GM12891 (cell line): ENCODE results near the gene XPOT.
A peak's percentile ranks its signal among the peaks of the same experiment; 100 is the strongest.

ENCODE experiments used
- DNase-seq: peaks from one replicate; pipeline ENCODE4 v3.0.0; 2011; ENCODE audit warnings: low spot score; ENCODE audit not compliant: insufficient read length
- FAIRE-seq: peaks from 2 replicates; lab custom pipeline; 2011; peaks lifted over from hg19 to GRCh38; lab: Jason Lieb, UNC
- PAX5 ChIP-seq: IDR thresholded peaks from 2 replicates; pipeline ENCODE4 v1.6.1; 2011; ENCODE audit warnings: low read length, moderate library complexity, mild to moderate bottlenecking; ENCODE audit not compliant: insufficient read depth, severe bottlenecking
- POLR2A ChIP-seq: IDR thresholded peaks from 2 replicates; pipeline ENCODE4 v1.6.1; 2011; ENCODE audit warnings: low read depth, low read length, control low read depth
- POLR2AphosphoS5 ChIP-seq: IDR thresholded peaks from 2 replicates; pipeline ENCODE4 v1.6.1; 2011; ENCODE audit warnings: low read depth, low read length, control low read depth
- POU2F2 ChIP-seq: IDR thresholded peaks from 2 replicates; pipeline ENCODE4 v1.6.1; 2011; ENCODE audit warnings: low read depth, mild to moderate bottlenecking, control low read depth, low read length, moderate library complexity
- SPI1 ChIP-seq: IDR thresholded peaks from 2 replicates; pipeline ENCODE4 v1.6.1; 2011; ENCODE audit warnings: low read depth, low read length, control low read depth
- TAF1 ChIP-seq: IDR thresholded peaks from 2 replicates; pipeline ENCODE4 v1.6.1; 2011; ENCODE audit warnings: low read depth, low read length, control low read depth

The XPOT gene

GRCh38 chr12:64390275-64390851, 13.8 kb upstream of the XPOT start, which contains the start of gene C12orf56:
C12orf56 (minus strand) TSS chr12:64390758; CDS start chr12:64390565, 193 bp downstream.
- DNase-seq (no peak), FAIRE-seq (no peak)
- TF ChIP-seq POU2F2 (no peak), SPI1 (no peak), TAF1 (no peak), PAX5 (no peak), POLR2A (no peak), POLR2AphosphoS5 (no peak)

GRCh38 chr12:64392221-64392620, 12.0 kb upstream of the XPOT start:
- no peak for FAIRE-seq
- DNase-seq, result no peak
- TF ChIP-seq SPI1, result no peak
- no peak for TF ChIP-seq POU2F2
- no peak for TF ChIP-seq PAX5
- no peak for TF ChIP-seq POLR2A
- TF ChIP-seq TAF1, result no peak
- no peak for TF ChIP-seq POLR2AphosphoS5

GRCh38 chr12:64395739-64396138, 8.5 kb upstream of the XPOT start:
- TF ChIP-seq POU2F2, result no peak
- TF ChIP-seq POLR2AphosphoS5, result no peak
- no peak for TF ChIP-seq PAX5
- no peak for TF ChIP-seq TAF1
- TF ChIP-seq POLR2A, result no peak
- no peak for TF ChIP-seq SPI1
- DNase-seq (no peak), FAIRE-seq (no peak)

- DNase-seq (no peak), FAIRE-seq (no peak)
- TF ChIP-seq POLR2AphosphoS5 (no peak), TAF1 (no peak), POU2F2 (no peak), POLR2A (no peak), PAX5 (no peak), SPI1 (no peak)
Observed at GRCh38 chr12:64400041-64400440, 4.2 kb upstream of the XPOT start.

DNA sequence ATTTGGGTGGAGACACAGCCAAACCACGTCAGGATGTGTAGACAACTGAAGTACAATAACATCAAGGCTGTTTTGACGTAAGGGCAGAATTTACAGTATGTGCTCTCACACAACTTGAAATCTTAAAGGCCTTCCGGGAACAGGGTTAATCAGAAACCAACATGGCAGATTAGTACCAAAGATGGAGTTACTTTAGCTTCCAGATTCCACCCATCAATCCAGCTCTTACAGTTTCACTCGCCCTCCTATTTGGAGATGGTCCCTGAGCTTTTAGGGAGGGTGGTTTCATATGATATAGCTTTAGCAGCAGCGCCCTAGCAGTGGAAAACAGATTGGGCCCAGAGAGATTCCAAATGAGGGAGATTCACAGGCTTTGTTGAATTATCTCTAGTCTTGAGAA, 2.0 kb upstream of the XPOT start:
- TF ChIP-seq SPI1 (no peak), POLR2A (no peak), POLR2AphosphoS5 (no peak), PAX5 (no peak), TAF1 (no peak), POU2F2 (no peak)
- FAIRE-seq, result no peak
- no peak for DNase-seq

DNA sequence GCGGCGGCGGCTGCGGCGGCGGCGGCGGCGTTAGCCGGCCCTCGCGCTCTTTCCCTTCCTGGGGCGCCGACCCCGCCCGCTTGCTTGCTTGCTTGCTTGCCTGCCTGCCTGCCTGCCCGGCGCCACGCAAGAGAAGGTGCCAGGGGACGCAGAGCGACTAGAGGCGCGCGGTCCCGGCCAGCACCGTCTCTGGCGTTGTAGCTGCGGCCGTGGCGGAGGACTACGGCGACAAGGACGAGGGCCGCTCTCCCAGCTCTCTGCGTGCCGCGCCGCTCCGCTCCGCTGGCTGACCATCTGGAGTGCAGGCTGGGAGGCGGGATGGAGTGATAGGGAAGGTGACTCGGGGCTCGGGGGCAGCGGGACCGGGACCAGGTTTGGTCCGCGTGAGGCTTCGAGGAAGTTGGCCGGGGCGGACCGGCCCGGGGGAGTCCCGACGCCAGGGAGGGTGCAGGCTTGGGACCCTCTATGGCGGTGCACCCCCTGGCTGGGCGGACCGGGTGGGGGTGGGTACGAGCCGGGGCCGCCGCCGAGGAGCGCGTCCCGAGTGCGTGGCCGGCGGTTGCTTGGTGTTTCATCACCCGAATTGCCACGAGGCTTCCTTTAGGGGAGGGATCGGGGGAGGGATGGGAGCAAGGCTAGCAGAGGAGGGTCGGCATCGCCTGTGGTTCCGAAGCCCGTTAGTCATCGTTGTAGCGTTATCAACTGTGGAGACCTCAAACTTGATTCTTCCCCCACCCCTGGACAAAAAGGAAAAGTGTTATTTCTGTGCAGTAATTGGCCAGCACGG, 471 bp downstream of the XPOT start:
- DNase-seq, result no peak
- TF ChIP-seq SPI1, result no peak
- 0 out of 2 replicates have a peak, but pooled peaks have one; percentile 35 for TF ChIP-seq TAF1
- no peak for TF ChIP-seq POLR2AphosphoS5
- TF ChIP-seq POLR2A, result no peak

GRCh38 chr12:64407342-64408223, 3.4 kb downstream of the XPOT start:
- TF ChIP-seq POLR2A (0 out of 2 replicates have a peak, but pooled peaks have one; percentile 28), POLR2AphosphoS5 (no peak)
- DNase-seq, result no peak
- FAIRE-seq, result no peak

More for the DNA sequence above, 471 bp downstream of the XPOT start:
- peak; percentile 66 for FAIRE-seq

DNA sequence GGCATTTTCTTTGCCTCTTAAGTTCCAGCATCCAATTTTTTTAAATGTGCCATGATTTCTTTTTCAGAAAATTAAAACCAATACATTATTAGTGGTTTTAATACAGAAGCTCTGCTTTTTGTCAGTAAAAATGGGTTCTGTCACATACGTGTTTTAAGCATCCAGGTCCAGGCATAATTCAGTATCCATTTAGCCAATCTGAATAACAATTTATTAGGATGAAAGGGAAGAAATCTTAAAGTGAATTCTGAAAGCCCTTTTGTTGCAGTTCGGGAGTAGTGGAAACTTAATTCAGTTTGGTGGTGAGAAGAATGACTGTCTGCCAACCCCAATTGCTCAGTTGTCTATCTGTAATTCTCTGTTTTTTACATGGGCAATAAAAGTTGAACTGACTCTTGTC, 7.2 kb downstream of the XPOT start:
- FAIRE-seq, result no peak

DNA sequence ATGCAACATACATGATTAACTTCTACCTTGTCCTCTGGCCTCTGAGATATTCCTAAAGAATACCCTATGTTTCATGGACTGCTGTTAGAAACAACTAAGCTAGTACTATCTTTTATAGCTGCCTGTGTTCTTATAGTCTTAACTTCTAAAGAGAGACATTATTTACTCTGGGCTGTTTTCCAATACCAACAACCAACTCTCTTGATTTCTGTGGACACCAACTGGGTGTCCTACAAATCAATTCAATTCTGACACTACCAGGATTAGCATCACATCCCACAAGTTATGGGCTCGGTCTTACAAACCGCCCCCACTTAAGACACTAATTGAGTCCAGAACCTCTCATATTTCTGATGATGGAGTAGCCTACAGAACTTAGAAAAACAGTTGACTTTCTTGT, 8.3 kb downstream of the XPOT start:
- no peak for FAIRE-seq
- TF ChIP-seq POLR2A (no peak), TAF1 (no peak), POLR2AphosphoS5 (no peak), POU2F2 (no peak), SPI1 (no peak), PAX5 (no peak)
- no peak for DNase-seq

More for the DNA sequence above, 7.2 kb downstream of the XPOT start:
- TF ChIP-seq POLR2AphosphoS5 (no peak), POLR2A (no peak), PAX5 (no peak), TAF1 (no peak), SPI1 (no peak), POU2F2 (no peak)
- no peak for DNase-seq
